TTC549 (cell line): ENCODE results near the gene E2F2.
"Not testable (repeated sequence)": the region's sequence is repeated elsewhere in the genome, so short reads cannot be mapped to it uniquely, and the experiment has no call there.

Source experiments
- FAIRE-seq: peaks from 2 replicates; lab custom pipeline; 2012; peaks lifted over from hg19 to GRCh38; lab: Jason Lieb, UNC

E2F2 gene

DNA sequence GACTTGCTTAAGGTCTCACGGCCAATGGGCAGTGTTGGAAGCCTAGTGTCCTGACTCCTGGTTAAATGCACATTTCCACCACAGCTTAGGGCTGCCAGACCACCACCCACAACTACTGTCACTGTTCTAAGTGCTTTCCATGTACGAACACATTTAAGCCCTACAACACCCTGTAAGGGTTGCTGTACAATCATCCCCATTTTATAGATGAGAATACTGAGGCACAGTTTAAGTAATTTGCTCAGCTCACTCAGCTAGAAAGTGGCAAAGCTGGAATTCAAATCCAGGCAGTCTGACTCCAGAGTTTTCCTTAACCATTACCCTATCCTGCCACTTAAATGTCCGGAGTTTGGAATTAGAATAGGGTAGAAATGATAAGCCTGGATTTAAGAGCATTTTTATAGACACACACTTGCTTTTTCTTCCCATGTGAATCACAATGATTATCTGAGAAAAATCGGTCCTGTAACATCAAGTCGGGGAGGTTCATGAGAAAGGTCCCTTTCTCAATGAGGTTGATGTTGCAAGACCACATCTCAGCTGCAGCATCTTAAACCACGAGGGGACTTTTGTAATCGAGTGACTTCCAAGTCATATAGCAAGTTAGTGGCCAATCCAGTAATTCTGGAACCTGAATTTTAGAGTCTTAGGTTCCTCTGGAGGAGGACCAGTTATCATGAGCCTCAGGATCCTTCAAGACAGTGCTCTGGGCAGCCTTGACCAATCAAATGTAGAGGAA lies 8.6 kb downstream of the E2F2 start:
- FAIRE-seq, result no peak

DNA sequence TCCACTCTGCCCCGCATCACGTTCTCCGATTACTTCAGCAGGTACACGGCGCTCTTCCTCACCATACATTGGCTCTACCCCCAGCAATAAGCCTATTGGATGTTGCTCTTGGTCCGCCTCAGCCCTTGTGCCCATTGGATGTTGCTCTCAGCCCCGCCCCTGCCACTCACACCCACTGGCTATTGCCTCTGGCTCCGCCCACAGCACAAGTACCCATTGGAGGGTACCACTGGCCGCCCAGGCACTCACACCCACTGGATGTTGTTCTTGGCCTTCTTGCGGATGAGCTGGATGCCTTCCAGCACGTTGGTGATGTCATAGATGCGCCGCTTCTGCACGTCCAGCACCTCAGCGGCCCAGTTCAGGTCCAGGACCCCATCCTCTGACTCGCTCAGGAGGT lies 9.4 kb downstream of the E2F2 start:
- no peak for FAIRE-seq

DNA sequence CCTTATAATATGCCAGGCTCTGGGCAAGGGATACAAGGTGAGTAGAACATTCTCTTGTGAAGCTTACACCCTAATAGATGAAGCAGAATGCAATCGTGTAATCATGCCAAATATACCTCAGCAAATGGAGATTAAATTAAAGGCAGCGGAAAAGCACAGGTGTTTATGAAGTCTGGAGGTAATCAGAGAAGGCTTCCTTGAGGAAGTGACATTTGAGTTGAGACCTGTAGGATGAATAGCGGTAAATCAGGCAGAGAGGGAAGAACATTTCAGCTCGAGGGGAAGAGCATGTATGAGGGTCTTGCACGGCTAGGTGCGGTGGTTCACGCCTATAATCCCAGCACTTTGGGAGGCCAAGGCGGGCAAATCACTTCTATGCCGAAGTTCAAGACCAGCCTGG lies 13.5 kb downstream of the E2F2 start:
- FAIRE-seq, result no peak

DNA sequence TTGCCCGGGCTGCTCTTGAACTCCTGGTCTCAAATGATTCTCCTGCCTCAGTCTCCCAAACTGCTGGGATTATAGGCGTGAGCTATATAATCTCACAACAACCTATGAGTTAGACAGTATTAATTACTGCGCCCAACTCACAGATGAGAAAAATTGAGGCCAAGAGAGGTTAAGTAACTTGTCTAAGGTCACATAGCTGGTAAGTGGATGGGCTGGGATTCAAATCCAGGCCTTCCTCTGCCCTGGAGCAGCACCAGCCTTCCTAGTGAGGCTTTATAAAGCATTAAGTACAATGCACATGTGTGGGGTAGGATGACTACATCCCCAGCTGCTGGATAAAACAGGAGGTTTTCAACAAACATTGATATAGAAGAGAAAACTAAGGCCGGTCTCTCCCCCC lies 15.1 kb downstream of the E2F2 start:
- no peak for FAIRE-seq

DNA sequence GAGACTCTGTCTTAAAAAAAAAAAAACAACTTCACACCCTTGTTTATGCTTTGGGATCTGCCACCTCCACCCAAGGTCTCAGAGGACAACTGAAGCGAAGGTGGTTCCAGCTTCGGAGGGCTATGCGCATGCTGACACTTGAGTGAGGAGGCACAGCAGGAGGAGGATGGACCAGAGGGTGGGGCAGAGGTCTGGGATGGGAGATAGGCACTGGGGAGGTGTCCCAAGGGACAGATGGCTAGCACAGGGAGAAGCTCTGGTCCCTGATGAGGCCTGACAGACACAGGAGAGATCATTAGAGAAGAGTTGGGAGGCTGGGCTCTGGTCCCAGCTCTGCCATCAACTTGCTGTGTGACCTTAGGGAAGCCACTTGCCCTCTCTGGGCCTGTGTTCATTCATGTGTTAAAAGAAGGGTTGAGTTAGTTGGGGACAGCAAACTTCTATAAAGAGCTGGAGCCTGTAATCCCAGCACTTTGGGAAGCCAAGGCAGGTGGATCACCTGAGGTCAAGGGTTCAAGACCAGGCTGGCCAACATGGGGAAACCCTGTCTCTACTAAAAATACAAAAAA lies 16.8 kb downstream of the E2F2 start:
- FAIRE-seq, result no peak

DNA sequence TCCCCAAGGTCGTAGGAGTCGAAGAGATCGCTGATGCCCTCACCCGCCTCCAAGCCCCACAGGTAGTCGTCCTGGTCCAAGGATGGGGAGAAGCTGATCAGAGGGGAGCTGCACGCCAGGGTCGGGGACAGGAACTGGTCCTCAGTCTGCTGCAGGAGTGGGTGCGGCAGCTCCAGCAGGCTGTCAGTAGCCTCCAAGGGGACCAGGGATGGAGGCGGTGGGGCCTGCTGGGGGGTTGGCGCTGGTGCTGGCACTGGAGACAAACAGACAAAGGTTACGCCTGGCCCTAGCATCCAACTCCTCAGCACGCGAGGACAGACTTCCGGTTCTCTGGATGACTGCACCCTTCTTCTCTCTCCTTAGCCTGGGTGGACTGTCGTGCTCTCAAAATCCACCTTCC lies 21.1 kb downstream of the E2F2 start:
- no peak for FAIRE-seq

DNA sequence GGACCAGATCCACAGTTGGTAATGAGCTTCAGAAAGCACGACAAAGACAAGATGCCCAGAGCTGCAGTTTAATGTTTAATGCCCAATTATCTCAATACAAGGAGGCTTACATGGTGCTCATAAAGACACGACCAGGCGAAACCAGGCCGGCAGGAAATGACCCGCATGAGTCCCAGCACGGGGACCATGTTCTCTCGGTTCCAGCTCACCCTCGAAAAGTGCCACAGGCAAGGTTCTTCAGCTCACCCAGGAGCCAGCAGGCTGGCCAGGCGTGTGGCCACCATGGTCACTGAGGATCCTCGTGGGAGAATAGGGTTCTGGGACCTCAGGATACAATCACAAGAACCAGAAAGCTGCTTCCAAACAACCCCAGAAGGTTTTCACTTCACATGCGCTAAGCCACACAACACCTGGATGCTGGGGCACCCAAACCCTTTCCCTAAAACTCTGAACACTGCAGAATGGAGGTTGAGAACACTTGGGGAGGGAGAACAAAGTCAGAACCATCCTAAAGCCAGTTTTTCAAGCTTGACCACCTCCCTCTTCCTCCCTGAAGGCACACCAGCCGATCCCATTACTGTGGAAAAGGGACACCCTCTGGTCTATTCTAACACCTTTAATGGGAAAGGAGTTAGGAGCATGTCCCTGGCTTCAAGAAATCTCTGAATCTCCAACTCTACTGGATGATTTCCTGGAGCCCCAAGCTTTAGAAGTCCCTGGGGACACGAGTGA lies 24.5 kb downstream of the E2F2 start:
- FAIRE-seq, result no peak

DNA sequence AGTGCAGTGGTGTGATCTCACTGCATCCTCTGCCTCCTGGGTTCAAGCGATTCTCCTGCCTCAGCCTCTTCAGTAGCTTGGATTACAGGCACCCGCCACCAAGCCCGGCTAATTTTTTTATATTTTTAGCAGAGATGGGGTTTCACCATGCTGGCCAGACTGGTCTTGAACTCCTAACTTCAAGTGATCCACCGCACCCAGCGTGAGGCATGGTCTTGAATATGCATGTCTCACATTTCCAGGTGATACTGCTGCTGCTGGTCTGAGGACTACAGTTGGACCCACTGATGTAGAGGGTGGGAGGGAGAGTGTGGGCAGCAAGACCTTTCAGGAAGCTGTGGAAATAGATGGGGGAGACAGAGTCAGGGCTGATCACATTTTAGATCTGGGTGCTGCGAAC lies 25.2 kb downstream of the E2F2 start:
- no peak for FAIRE-seq

DNA sequence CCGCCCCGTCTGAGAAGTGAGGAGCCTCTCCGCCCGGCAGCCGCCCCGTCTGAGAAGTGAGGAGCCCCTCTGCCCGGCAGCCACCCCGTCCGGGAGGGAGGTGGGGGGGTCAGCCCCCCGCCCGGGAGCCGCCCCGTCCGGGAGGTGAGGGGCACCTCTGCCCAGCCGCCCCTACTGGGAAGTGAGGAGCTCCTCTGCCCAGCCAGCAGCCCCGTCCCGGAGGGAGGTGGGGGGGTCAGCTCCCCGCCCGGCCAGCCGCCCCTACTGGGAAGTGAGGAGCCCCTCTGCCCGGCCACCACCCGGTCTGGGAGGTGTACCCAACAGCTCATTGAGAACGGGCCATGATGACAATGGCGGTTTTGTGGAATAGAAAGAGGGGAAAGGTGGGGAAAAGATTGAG lies 26.9 kb downstream of the E2F2 start:
- not testable (repeated sequence) for FAIRE-seq

DNA sequence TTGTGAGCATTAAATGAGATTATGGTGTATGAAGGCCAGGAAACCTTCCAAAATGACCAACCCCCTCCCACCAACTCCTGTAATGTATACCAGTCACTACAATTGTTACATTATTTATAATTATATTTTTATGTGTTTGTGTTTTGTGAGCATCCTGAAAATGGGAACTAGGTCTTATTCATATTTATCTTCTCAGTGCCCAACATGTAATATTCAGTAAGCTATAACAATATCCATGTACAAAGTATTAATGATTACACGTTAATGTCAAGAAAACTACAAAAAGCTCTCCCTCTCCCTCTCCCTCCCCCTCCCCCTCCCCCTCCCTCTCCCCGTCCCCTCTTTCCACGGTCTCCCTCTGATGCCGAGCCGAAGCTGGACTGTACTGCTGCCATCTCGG lies 28.1 kb downstream of the E2F2 start:
- FAIRE-seq, result no peak

DNA sequence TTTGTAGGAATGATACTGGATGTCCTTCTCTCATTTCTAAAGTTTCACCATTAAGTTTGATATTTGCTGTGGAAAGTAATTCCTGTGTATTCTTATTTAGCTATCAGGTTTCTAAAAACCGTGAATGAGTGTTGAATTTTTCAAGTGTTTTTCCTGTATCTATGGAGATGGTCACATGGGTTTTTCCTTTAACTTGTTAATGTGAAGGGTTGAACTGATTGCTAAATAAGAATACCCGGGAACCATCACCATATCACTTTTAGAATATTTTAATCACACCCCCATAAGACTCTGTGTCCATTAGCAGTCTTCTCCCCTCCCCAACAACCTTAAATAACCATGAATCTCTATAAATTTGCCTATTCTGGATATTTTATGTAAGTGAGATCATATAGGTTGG lies 30.6 kb downstream of the E2F2 start:
- FAIRE-seq, result no peak

DNA sequence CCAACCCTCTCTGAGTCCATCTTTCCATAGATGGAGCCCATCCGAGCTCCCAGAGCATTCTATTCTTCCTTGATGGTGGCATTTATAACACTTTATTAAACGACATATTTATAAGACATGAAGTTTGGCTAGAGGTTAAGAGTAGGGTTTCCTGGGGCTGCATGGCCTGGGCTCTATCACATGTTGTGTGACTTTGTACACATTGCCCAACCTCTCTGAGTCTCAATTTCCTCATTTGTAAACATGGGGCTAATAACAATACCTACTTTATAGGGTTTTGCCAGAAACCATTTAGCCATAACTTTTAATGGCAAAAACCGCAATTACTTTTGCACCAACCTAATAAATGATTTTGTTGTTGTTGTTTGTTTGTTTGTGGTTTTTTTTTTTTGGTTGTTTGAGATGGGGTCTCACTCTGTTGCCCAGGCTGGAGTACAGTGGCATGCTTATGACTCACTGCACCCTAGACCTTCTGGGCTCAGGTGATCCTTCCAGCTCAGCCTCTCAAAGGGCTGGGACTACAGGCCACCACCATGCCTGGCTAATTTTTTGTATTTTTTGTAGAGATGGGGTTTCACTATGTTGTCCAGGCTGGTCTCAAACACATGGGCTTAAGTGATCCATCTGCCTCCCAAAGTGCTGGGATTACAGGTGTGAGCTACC lies 33.1 kb downstream of the E2F2 start:
- no peak for FAIRE-seq

DNA sequence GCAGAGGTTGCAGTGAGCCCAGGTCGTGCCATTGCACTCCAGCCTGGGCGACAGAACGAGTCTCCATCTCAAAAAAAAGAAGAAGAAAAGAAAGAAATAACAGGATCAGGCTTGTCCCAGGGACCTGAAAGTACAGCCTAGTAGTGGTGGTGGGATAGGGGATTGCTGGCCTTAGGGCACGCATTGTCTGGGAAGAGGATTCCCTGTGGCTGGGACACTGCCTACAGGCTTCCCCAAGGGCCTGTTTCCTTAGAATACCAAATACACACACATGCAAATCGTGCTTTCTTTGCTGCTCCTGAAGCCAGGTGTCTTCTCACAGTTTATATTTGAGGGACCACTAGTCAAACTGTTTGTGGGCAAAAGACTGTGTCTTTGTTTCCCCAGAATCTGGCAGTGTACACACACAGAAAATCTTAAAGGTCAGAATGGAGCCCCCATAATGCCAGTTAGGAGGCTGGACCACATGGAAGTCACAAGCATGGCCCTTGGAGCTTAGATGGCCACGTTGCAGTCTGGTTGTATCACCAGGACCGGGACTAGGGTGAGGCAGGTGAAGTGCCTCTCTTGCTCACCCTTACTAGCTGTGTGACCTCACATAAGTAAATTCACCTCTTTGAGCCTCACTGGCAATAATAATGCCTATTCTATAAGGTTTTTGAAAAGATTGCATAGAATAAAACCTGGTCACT lies 34.4 kb downstream of the E2F2 start:
- no peak for FAIRE-seq

DNA sequence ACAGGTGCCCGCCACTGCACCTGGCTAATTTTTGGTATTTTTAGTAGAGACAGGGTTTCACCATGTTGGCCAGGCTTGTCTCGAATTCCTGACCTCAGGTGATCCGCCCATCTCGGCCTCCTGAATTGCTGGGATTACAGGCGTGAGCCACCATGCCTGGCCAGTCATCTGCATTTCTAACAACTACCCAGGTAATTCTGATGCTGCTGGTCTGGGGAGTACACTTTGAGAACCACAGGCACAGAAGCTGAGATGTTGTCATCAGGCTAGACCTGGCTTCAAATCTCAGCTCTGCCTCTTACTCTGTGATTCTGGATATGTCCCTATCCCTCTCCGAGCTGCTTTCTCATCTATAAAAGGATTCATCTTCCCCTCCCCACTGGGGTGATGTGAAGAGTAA lies 36.2 kb downstream of the E2F2 start:
- not testable (repeated sequence) for FAIRE-seq

DNA sequence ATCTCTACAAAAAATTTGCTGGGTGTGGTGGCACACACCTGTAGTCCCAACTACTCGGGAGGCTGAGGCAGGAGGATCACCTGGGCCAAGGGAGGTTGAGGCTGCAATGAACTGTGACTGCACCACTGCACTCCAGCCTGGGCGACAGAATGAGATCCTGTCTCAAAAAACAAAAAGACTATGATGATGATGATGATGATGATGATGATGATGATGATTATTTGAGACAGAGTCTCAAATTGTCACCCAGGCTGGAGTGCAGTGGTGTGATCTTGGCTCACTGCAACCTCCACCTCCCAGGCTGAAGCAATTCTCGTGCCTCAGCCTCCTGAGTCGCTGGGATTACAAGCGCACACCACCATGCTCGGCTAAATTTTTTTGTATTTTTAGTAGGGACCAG lies 38.3 kb downstream of the E2F2 start:
- FAIRE-seq, result not testable (repeated sequence)

DNA sequence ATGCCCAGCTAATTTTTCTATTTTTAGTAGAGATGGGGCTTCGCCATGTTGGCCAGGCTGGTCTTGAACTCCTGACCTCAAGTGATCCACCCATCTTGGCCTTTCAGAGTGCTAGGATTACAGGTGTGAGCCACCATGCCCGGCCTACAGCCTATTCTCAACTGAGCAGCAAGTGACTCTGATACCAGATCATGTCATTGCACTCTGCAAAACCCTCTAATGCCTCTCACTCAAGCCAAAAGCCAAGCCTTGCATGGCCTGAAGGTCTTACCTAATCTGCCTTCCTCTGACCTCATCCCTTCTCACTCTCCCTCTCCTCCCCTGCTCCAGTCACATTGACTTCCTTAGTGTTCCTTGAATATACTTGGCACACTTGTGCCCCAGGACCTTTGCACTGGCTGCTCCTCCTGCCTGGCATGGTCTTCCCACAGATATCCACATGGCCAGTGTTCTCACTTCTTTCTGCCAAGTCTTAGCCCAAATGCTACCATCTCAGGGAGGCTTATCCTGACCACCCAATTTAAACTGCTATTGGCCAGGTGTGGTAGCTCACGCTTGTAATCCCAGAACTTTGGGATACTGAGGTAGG lies 38.8 kb downstream of the E2F2 start:
- no peak for FAIRE-seq

DNA sequence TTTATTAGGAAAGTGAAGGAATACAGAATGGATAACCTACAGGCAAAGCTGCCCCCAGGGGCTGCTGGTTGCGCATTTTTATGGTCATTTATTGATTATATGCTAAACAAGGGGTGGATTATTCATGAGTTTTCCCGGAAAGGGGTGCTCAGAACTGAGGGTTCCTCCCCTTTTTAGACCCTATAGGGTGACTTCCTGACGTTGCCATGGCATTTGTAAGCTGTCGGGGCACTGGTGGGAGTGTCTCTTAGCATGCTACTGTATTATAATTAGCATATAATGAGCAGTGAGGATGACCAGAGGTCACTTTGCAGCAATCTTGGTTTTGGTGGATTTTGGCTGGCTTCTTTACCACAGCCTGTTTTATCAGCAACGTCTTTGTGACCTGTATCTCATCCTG lies 41.2 kb downstream of the E2F2 start:
- FAIRE-seq, result no peak

DNA sequence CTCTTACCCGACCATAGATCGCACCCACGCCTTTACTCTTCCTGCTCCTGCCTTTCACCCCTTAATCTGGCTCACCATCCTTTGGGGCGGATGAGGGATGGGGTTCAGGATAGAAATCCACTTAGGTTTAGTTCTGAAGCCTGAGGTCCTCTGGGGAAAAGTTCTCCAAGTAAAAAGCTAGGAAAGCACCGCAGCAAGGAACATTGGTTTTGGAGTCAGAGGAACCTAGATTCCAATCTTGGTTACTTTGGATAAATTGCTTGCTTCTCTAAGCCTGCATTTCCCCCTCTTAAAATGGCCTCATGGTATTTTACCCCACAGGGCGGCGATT lies 46.1 kb downstream of the E2F2 start:
- FAIRE-seq, result no peak

DNA sequence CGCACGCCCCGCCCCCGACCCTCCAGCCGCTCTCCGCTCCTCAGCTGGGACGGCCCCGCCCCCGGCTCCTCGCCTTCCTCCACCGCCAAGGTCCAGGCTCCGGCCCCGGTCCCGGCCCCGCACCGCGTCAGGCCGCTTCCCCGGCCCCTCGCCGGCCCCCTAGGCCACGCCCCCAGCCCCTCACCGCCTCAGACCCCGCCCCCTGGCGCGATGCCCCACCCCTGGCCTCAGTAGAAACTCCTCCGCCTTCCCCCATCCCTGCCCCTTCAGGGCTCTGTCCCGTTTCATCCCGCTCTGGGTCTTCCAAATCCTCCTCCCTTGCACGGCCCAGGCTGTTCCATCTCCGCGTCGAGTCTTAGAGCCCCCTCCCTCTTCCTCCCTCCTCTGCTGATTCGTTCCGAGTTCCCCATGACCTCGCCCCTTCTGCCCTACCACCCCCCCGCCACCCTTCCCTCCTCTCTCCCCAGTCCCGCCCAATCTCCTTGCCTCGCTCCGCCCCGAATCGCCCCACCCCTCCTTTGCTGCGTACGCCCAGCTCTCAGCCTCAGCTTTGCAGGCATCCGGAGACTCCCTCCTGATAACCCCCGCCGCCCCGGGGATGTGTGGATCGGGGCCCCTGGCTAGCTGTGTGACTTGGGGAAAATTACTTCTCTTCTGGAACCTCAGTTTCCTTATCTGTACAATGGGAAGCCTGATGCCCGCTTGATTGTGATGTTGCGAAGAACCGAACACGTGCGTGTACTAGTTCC lies 46.6 kb downstream of the E2F2 start:
- FAIRE-seq, result no peak

DNA sequence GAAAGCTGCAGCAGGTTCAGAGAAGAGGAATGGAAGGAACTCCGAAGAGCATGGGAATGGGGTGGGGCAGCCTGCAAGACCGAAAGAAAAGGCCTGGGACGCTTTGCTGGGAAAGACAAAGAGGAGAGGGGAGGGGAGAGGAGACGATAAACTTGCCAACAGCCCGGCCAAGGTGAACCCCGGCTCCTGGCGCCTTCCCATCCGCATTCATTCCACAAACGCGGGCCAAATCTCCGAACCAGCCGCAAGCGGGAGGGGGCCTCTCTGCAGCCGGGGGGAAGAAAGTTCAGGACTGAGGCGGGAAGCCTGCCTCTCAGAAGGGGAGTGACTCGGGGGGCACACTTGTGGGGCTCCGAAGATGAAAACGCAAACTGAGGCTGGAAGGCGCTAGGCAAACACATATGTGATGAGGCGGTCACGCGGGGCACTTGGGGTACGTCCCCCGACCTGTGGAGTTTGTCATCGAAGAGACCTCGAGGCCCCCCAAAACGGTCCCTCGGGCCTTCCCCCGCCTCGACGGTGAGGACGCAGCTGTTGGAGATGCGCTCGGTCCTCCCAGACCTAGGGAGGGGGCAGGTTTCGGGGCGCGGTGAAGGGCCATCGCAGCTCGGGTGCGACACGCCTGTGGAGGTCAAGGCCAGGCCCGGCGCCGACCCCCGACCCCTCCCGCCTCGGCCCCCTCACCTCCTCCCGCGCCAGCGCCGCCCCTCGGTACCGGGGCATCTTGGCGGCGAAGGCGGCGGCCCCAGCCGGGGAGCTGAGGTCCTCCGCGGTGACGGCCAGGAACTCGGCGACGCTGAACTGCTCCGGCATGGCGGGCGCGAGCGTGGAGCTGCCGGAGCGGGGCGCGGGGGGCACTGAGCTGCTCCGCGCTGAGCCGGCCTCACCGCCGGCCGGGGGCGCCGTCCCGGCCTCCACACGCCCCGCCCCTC lies 47.4 kb downstream of the E2F2 start, which contains the start of gene ASAP3:
Gene ASAP3 (minus strand): TSS at position 859 of the 932 bp plus-strand sequence. CDS start 46 bp downstream, at position 813.
- FAIRE-seq, result no peak
